GM21619 (cell line): Measurements from ENCODE around the gene MS4A6E.
"Not testable (repeated sequence)": the region's sequence is repeated elsewhere in the genome, so short reads cannot be mapped to it uniquely, and the experiment has no call there.

Experiments used
- ATAC-seq: cut with Tn5 transposase; IDR thresholded peaks from one replicate; pipeline ENCODE4 v1.9.1; 2021; ENCODE audit not compliant: unreplicated experiment

The MS4A6E gene

GRCh38 chr11:60334005-60334620 lies 7.1 kb downstream of the MS4A6E start:
- ATAC-seq: peak; percentile 60

- no peak for ATAC-seq
Measured at GRCh38 chr11:60336767-60337391, 9.8 kb downstream of the MS4A6E start.

GRCh38 chr11:60338053-60338452 lies 11.0 kb downstream of the MS4A6E start:
- ATAC-seq: no peak

- ATAC-seq: no peak
Measured at GRCh38 chr11:60339356-60339755, 12.3 kb downstream of the MS4A6E start.

- no peak for ATAC-seq
Measured at GRCh38 chr11:60343094-60343704, 16.1 kb downstream of the MS4A6E start.

GRCh38 chr11:60344146-60344545 lies 17.1 kb downstream of the MS4A6E start:
- ATAC-seq: no peak

- peak; percentile 48 for ATAC-seq
Measured at GRCh38 chr11:60345489-60345888, 18.4 kb downstream of the MS4A6E start.

GRCh38 chr11:60347084-60347797 lies 20.2 kb downstream of the MS4A6E start:
- no peak for ATAC-seq

GRCh38 chr11:60348116-60348515 lies 21.1 kb downstream of the MS4A6E start:
- no peak for ATAC-seq

GRCh38 chr11:60349990-60350389 lies 22.9 kb downstream of the MS4A6E start:
- no peak for ATAC-seq

- no peak for ATAC-seq
Measured at GRCh38 chr11:60357771-60358170, 30.7 kb downstream of the MS4A6E start.

GRCh38 chr11:60360621-60361020 lies 33.6 kb downstream of the MS4A6E start:
- no peak for ATAC-seq

- no peak for ATAC-seq
Measured at GRCh38 chr11:60362241-60362640, 35.2 kb downstream of the MS4A6E start.

- peak; percentile 46 for ATAC-seq
Measured at GRCh38 chr11:60363542-60364470, 36.8 kb downstream of the MS4A6E start.

- ATAC-seq: not testable (repeated sequence)
Measured at GRCh38 chr11:60366262-60366904, 39.3 kb downstream of the MS4A6E start.

- peak; percentile 83 for ATAC-seq
Measured at GRCh38 chr11:60367009-60367408, 40.0 kb downstream of the MS4A6E start.

- ATAC-seq: no peak
Measured at GRCh38 chr11:60367896-60368295, 40.8 kb downstream of the MS4A6E start.

- no peak for ATAC-seq
Measured at GRCh38 chr11:60370252-60370810, 43.3 kb downstream of the MS4A6E start.

- ATAC-seq: no peak
Measured at GRCh38 chr11:60370811-60371298, 43.8 kb downstream of the MS4A6E start.

GRCh38 chr11:60371386-60371785 lies 44.3 kb downstream of the MS4A6E start:
- no peak for ATAC-seq
